Lung microvascular endothelial cell (primary cell): ENCODE data around the gene SEMA4B. TPM values are rescaled to one million over a fixed set of nuclear protein-coding genes. Genes with fewer than 3 reads are reported as not detected.
"Not testable (repeated sequence)": the region's sequence is repeated elsewhere in the genome, so short reads cannot be mapped to it uniquely, and the experiment has no call there.

Source experiments
- DNase-seq, 2 donors: peaks; one replicate each; pipeline versions ENCODE4 v3.0.0 to v3.0.0-alpha.2; 2010; ENCODE audit warnings: low read depth in 2 of 2
- total RNA-seq: library from RNA; depleted of rRNA; stranded (reverse); fragments of >200 nt; gene quantifications from 2 replicates; pipeline ENCODE4 v1.2.1, GENCODE V29; 2014

The SEMA4B gene
- total RNA-seq, 1 donor from 2014 or later = 4.6 TPM

- no peak for DNase-seq
Measured at GRCh38 chr15:90181776-90182175, 19.4 kb upstream of the SEMA4B start.

DNA sequence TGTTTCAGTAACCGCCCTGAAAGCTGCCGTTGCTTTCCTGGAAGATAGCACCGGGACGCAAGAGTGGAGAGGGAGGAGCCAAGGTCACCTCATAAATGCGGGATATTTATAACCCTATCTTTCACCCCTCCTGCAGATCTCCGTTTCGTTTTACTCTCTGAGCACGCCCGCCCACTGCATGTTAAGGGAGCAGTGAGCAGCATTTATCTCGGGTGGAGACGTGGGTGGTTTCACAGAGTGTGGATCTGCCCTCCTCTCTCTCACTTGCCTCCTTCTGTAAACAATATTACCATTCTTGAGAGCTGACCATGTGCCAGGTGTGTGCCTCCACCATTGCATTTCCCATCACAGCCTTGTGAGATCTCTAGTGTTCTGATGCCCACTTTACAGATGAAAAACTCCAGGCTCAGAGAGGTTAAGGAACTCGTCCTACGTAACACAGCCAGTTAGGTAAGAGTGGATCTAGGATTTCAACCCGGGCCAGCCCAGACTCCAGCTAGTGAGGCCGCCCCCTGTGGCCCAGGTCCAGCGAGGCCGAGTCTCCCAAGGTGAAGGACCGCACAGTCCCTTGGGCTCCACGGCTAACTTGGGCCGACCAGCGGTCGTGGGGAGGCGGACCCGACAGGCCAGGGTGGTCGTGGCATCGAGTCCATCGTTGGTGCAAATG is 16.9 kb upstream of the SEMA4B start:
- DNase-seq = peak in 1 of 2 donors; percentile 31

- DNase-seq = peak in 1 of 2 donors; percentile 7
Measured at GRCh38 chr15:90184786-90185704, 16.1 kb upstream of the SEMA4B start.

GRCh38 chr15:90187257-90187868 is 13.8 kb upstream of the SEMA4B start:
- DNase-seq = no peak

DNA sequence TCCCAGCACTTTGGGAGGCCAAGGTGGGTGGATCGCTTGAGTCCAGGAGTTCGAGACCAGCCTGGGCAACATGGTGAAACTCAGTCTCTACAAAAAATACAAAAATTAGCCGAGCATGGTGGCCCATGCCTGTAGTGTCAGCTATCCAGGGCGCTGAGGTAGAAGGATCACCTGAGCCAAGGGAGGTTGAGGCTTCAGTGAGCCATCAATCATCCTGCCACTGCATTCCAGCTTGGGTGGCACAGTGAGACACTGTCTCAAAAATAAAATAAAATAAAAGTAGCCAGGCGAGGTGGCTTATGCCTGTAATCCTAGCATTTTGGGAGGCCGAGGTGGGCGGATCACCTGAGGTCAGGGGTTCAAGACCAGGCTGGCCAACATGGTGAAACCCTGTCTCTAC is 13.1 kb upstream of the SEMA4B start:
- DNase-seq = not testable (repeated sequence)

DNA sequence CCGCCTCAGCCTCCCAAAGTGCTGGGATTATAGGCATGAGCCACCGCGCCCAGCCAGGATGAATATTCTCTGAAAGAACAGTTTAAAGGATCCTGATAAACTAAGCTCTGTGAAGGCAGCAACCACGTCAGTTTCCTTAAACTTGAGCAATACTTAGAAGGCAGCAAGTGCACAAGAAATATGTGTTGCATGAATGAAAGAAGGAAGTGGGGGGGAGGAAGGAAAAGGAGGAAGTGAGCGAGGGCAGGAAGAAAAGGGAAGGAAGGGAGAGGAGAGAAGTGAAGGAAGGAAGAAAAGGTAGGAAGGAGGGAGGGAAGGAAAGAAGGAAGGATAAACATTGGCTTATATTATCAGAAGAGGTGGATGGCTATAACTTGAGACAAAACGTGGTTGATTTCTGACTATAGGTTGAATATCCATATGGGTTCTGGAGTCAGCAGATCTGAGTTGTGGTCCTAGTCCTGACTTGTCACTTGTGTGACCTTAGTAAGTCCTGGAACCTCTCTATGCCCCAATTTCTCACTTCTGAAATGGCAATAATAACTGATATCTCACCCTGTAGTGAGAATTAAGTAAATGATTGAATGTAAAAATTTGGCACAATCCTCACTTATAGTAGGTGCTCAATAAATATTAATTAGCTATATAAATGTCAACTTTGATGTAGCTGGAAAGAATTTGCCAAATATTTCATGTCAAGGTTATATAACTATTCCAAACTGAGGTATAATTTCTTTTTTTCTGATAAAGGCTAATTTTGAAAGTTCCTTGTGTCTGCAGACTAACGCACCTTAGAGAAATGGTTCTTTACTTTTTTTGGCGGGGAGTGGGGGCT is 12.0 kb upstream of the SEMA4B start:
- DNase-seq = no peak

- DNase-seq = no peak
Measured at GRCh38 chr15:90189781-90190467, 11.2 kb upstream of the SEMA4B start.

DNA sequence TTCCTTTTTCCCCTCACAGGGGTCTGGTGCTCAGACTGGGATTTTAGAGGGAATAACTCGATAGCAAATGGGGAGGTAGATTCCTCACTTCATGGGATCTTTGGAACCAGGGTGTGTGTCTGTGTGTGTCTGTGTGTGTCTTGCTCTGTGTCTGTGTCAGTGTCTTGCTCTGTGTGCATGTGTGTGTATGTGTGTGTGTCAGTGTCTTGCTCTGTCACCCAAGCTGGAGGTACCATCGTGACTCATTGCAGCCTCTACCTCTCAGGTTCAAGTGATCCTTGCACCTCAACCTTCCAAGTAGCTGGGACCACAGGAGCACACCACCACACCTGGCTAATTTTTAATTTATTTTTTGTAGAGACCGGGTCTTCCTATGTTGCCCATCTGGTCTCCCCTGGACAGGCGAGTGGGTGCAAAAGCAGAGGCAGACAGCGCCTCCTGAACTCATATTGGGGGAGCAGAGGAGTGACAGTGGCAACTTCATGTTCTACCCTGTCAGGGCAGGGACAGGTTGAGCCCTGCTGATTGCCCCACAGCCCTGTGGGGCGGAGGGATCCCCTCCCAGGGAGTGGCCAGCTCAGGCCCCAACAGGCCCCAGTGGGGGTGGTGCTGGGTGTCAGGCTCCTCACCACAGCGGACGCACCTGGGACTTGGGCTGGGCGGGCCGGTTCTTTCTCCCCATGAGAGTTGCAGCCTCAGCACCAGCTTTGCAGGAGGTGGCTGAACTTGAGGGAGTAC is 10.4 kb upstream of the SEMA4B start:
- no peak for DNase-seq

DNA sequence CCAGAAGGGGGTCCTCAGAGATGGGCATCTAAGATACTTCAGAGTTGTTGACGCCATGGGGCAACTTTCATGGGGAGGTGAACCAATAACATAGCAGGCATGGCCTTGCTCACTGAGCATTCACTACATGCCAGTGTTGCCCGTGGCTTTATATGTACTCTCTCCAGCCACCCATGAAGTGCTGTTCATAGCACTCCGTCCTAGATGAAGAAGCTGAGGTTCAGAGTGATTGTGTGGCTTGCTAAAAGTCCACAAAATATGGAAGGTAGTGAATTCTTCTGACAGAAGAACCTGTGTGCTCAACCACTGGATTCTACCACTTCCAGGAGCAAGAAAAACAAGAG is 9.8 kb upstream of the SEMA4B start:
- DNase-seq = no peak

DNA sequence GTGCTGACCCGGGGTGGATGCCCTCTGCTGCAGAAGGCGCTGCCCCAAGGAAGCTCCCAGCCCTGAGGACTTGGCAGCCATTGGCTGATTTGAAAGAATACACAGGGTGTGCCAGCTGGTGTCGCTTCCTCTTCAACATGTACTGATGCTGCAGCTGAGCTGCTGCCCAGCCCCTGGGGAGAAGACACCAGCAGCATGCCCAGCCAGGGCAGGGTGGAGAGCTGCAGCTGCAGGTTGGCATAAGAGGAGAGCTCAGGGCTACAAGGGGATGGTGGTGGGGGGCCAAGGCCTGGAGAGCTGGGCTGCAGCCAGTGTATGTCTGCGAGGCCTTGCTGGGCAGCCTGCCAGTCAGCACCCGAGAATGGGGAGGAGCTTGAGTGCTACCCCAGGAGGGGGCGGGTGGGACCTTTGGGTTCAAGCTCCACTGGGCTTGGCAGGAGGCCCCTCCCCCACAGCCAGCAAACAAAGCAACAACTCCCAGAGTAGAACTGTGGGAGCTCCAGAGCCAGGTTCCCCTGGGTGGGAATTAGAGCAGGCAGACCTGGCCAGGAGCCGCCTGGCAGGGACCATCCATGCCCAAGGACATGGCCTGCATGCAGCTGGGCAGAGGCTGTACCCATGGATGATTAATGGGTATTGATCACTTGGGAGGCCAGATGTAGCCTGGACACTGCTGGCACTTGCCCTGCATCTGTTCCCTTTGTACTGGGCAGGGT is 9.2 kb upstream of the SEMA4B start:
- peak in 1 of 2 donors; percentile 29 for DNase-seq

DNA sequence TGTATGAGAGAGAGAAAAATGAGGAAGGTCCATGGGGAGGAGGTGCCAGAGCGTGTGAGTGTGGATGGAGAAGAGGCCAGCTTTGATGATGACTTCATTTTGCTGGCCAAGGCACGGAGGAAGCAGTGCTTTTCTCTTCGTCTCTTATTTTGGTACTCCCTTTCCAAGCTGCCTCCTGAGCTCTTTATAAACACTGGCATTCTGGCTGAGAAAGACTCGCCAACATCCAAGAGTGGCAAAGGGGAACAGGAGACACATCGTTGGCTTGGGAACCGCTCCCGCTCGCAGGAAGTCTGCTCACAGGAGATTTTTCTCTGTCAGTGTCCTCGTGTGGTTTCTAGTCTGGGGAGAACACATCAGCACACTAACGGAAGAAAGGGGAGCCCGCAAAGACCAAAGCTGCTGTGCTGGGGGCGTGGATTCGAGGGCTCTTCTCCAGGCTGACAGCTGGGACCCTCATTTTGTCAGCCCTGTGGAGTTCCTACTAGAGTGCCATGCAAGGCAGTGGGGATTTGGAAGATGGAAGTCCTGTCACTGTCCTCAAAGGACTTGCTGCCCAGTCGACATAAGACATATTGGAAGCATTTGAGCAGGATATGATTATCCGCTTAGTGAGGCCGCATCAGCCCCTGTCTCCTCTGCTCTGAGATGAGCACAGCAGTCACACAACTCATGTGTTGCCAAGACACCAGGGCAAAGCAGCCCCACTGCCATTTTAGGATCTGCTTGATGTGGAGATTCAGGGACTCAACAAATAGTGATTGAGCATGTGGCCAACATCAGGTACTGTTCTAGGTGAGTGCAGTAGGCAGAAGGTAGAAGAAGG is 8.0 kb upstream of the SEMA4B start:
- DNase-seq = no peak

DNA sequence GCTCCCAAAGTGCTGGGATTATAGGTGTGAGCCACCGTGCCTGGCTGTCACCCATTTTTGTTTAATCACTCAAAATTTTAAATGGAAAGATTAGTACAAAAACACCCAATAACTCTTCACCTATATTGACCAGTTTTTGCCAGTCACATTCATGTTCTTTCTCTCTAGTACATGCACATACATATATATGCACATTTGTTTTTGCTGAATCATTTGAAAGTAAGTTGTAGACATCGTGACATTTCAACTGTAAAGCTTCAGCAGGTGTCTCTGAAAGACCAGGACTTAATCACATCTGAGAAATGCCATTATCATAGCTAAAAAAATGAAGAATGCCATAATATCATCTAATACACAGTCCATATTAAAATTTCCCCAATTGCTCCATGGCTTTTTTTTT is 6.5 kb upstream of the SEMA4B start:
- DNase-seq = no peak

DNA sequence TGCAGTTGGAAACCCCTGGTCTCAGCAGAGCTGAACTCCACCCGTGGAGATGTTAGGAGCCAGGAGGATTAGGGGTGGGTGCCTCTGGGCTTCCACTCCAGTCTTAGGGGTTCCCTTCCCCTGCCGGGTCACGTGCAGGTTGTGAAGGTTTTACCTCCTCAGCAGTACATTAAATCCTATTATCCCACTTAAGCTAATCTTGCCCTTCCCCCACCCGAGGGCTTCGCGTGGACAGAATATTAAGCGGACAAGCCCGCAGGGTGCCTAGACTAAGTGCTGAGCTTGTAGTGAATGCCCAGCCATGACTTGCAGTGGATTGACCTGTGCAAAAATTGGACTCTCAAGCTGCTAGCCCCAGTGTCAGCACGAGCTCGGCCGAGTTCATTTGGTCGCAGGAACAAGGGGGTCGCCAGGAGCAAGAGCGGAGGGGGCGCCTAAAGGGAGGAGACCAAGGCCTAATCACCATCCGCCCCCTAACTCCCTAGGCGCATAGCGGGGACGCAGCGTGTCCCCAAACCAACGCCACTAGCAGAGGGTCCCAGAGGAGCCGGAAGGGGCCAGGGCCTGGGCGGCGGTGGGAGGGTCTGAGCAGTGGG is 498 bp upstream of the SEMA4B start:
- DNase-seq = no peak

GRCh38 chr15:90201944-90202375 is 830 bp downstream of the SEMA4B start:
- no peak for DNase-seq

GRCh38 chr15:90202929-90203328 is 1.8 kb downstream of the SEMA4B start:
- DNase-seq = no peak

GRCh38 chr15:90203473-90203872 is 2.3 kb downstream of the SEMA4B start:
- DNase-seq = no peak

- DNase-seq = peak in 1 of 2 donors; percentile 54
Measured at GRCh38 chr15:90203922-90204321, 2.8 kb downstream of the SEMA4B start.
